HG02759 (cell line): Measurements from ENCODE around the gene FLT3LG.
"Not testable (repeated sequence)": the region's sequence is repeated elsewhere in the genome, so short reads cannot be mapped to it uniquely, and the experiment has no call there.

Experiments
- ATAC-seq: cut with Tn5 transposase; IDR thresholded peaks from one replicate; pipeline ENCODE4 v1.9.1; 2021; ENCODE audit warnings: mild to moderate bottlenecking, moderate library complexity; ENCODE audit not compliant: unreplicated experiment

The FLT3LG gene

DNA sequence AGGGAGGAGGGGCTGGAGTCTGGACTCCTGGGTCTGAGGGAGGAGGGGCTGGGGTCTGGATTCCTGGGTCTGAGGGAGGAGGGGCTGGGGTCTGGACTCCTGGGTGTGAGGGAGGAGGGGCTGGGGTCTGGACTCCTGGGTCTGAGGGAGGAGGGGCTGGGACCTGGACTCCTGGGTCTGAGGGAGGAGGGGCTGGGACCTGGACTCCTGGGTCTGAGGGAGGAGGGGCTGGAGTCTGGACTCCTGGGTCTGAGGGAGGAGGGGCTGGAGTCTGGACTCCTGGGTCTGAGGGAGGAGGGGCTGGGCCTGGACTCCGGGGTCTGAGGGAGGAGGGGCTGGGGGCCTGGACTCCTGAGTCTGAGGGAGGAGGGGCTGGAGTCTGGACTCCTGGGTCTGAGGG, 12.9 kb upstream of the FLT3LG start:
- not testable (repeated sequence) for ATAC-seq

DNA sequence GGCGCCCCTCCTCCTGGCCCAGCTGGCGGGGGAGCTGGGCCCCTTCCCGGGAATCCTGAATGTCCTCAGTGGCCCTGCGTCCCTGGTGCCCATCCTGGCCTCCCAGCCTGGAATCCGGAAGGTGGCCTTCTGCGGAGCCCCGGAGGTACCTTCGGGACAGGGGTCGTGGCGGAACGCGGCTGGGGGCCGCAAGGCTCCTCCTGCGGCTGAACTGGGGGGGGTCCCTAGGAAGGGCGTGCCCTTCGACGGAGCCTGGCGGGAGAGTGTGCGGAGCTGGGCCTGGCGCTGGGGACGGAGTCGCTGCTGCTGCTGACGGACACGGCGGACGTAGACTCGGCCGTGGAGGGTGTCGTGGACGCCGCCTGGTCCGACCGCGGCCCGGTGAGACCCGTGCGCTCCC, 12.4 kb upstream of the FLT3LG start:
- ATAC-seq = no peak

DNA sequence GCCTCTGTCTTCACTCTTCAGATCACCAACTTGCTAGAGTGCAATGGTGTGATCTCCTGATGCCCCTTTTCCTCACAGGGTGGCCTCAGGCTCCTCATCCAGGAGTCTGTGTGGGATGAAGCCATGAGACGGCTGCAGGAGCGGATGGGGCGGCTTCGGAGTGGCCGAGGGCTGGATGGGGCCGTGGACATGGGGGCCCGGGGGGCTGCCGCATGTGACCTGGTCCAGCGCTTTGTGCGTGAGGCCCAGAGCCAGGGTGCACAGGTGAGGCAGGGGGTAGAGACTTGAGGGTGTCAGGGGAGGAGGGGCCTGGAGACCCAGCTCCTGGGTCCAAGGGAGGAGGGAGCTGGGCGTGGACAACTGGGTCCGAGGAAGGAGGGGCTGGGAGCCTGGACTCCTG, 11.5 kb upstream of the FLT3LG start:
- ATAC-seq = no peak

DNA sequence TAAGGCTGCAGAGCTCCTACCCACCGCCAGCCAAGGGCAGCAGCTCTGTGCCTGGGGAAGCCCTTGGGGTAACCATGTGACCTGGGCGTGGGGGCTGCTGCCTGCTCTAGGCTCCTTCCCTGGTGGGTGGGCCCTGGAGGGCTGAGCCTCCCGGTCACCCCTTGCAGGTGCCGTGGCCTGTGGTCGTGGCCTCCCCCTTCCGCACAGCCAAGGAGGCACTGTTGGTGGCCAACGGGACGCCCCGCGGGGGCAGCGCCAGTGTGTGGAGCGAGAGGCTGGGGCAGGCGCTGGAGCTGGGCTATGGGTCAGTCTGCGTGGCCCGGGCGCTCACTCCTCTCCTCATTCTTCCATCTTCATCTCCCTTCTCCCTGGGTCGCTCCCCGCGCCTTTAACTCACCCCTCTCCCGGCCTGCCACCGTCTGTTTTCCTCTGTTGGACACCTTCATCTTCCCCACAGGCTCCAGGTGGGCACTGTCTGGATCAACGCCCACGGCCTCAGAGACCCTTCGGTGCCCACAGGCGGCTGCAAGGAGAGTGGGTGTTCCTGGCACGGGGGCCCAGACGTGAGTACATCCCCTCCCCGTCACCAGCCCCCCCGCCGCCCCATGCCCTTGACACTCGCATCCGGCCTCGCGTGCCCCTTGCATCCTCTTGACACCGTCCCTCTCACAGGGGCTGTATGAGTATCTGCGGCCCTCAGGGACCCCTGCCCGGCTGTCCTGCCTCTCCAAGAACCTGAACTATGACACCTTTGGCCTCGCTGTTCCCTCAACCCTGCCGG, 9.9 kb upstream of the FLT3LG start:
- ATAC-seq = no peak

DNA sequence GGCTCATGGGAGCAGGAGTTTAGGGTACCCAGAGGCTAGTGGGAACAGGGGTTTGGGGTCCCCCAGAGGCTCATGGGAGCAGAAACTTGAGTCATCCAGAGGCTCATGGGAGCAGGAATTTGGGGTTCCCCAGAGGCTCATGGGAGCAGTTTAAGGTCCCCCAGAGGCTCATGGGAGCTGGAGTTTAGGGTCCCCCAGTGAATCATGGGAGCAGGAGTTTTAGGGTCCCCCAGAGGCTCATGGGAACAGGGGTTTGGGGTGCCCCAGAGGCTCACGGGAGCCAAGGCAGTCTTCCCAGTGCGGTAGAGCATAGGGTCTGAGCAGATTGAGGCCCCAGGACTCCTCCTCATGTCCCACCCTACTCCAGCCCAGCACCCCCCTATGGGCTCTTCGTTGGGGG, 8.6 kb upstream of the FLT3LG start:
- ATAC-seq = no peak

DNA sequence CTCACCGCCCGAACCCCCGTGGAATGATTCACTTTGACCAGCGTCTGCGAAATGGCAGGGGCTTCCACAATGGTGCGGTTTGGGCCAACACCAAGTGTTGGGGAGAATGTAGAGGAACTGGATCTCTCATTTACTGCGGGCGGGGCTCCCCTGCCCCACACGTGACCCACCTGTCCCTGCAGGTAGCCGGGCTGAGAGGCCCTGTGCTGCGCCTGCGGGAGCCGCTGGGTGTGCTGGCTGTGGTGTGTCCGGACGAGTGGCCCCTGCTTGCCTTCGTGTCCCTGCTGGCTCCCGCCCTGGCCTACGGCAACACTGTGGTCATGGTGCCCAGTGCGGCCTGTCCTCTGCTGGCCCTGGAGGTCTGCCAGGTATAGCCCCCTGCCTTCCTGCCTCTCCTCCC, 5.8 kb upstream of the FLT3LG start:
- no peak for ATAC-seq

DNA sequence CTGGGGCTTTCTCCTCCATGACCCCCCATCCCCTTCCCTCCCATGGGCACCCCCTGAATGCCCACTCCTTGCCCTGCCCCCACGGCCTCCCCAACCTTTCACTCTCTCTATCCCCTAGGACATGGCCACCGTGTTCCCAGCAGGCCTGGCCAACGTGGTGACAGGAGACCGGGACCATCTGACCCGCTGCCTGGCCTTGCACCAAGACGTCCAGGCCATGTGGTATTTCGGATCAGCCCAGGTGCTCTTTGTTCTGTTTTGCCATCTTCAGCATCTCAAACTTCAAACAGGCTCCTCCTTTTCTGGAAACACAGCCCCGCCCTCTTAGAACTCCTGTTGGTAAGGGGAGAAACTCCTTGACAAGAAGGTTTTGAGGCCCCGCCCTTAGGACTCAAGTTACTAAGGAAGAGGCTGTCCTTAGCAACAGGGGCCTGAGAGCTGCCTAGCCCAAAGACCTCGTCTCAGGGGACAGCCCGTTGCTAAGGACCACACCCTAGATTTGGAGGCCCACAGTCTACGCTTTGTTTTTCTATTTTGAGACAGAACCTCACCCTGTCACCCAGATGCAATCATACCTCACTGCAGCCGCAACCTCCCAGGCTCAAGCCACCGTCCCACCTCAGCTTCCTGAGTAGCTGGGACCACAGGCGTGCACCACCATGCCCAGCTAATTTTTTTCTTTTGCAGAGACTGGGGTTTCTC, 5.1 kb upstream of the FLT3LG start:
- ATAC-seq = peak; percentile 70

DNA sequence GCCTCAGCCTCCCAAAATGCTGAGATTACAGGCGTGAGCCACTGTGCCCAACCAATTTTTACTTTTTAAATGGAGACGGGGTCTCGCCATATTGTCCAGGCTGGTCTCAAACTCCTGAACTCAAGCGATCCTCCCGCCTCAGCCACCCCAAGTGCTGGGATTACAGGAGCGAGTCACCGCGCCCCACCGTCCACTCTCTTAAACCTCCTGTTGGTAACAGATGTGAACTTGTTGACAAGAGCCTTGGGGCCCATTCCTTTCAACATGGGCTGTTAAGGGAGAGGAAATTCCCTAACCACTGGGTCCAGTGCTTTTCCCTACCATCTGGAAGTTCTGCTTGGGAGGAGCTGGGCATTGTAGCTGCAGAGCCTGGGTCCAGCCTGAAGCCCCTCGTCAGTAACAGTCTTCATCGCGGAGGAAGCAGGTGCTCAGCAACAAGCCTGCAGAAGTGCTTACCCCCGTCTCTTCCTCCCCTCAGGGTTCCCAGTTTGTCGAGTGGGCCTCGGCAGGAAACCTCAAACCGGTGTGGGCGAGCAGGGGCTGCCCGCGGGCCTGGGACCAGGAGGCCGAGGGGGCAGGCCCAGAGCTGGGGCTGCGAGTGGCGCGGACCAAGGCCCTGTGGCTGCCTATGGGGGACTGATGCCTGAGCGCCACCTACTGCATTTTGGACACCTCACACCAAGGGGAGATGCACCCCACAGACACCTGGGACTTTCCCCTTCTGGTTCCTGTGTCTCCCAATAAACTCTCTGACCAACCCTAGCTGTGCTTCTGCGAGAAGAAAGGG, 4.0 kb upstream of the FLT3LG start:
- peak; percentile 58 for ATAC-seq

DNA sequence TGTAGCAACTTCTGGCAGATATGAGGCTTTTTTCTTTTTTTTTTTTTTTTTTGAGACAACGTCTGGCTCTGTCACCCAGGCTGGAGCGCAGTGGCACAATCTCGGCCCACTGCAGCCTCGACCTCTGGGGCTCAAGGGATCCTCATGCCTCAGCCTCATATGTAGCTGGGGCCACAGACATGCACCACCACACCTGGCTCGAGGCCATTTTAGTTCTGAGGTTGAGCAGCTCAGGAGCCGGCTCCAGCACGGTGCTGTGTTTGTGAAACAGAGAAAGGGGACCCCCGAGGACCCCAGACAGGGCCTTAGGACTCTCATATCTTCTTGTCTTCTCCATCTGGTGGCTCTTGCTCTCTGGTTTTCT, 3.4 kb upstream of the FLT3LG start:
- no peak for ATAC-seq

DNA sequence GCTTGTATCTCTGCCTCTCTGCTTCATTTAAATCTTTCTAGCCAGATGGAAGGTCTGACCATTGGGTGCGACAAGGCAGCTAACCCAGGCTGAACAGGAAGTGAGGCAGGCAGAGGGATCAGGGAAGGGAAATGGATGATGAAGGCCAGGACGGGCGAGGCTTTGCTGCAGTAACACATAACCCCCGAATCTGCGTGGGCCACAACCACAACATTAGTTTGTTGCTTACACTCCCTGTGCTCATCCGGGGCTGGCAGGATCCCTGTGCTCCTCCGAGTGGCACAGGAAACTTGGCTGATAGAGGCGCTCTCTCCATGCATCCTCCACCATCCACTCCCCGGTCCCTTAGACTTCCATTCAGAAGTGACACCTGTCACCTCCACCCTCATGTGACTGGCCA, 1.1 kb upstream of the FLT3LG start:
- no peak for ATAC-seq

DNA sequence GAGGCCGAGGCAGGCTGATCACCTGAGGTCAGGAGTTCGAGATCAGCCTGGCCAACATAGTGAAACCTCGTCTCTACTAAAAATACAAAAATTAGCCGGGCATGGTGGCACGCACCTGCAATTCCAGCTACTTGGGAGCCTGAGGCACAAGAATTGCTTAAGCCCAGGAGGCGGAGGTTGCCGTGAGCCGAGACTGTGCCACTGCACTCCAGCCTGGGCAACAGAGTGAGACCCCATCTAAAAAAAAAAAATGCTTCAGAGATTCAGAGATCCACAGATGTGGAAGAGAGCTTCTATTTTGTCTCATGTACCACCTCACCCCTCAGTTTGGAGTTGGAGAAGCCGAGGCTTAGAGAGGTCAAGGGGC, 531 bp upstream of the FLT3LG start:
- not testable (repeated sequence) for ATAC-seq

DNA sequence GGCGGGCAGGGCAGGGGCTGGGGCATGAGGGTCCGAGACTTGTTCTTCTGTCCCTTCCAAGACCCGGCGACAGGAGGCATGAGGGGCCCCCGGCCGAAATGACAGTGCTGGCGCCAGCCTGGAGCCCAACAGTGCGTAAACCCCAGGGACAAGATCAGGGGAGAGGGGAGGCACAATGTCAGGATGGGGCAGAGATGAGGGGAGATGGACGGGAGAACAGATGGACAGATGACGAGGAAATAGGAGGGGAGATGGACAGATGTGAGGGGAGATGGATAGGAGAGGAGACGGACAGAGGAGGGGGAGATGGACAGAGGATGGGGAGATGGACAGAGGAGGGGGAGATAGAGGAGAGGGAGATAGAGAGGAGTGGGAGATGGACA, 518 bp downstream of the FLT3LG start:
- ATAC-seq = no peak

DNA sequence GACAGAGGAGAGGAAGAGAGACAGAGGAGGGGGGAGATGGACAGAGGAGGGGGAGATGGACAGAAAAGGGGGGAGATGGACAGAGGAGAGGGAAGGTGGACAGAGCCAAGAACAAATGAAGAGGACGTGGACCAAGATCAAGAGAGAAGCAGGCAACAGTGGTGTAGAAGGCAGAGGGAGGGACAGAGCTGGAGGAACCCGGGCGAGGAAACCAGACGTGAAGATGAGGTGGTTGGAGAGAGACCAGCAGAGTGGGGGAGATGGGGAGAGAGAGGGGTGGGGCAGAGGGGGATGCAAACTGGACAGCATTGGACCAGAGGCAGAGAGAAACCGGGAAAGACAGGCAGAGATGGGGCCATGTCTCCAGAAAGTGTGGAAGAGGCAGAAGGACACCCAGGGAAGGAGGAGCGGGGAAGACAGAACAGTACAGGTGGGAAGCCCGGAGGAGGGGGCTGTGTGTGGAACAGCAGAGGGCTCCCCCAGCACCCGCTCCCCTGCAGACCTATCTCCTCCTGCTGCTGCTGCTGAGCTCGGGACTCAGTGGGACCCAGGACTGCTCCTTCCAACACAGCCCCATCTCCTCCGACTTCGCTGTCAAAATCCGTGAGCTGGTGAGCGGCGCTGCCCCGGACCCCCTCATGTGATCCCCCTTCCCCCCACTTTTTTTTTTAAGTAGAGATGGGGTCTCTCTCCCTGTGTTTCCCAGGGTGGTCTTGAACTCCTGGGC, 1.3 kb downstream of the FLT3LG start:
- ATAC-seq = no peak

DNA sequence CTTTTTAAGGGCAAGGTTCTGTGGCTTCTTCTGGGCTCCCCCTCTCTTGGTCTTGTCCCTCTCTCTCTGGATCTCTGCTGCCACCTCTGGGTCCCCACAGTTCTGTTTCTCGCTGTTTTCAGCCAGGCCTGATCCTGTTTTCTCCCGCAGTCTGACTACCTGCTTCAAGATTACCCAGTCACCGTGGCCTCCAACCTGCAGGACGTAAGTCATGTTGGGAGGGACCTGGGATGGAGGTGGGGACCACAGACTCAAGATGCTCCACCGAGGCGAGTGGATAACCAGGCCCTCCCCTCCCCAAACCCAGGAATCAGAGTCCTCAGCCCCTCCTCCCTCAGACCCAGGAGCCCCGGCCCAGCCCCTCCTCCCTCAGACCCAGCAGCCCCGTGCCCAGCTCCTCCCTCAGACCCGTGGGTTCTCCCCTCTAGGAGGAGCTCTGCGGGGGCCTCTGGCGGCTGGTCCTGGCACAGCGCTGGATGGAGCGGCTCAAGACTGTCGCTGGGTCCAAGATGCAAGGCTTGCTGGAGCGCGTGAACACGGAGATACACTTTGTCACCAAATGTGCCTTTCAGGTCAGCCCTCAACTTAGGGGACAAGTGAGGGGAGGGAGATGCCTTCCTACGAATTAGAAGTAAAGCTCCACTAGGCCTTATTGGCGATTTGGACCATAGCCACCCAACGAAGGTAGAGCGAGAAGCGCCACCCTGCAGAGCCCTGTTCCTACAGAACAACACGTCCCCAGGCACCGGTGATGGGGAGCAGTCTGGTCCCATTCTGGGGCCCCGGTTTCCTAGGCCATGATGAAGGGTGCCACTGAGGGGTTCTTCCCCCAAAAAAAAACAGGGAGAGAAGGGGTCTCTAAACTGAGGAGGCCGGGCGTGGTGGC, 2.2 kb downstream of the FLT3LG start:
- no peak for ATAC-seq

DNA sequence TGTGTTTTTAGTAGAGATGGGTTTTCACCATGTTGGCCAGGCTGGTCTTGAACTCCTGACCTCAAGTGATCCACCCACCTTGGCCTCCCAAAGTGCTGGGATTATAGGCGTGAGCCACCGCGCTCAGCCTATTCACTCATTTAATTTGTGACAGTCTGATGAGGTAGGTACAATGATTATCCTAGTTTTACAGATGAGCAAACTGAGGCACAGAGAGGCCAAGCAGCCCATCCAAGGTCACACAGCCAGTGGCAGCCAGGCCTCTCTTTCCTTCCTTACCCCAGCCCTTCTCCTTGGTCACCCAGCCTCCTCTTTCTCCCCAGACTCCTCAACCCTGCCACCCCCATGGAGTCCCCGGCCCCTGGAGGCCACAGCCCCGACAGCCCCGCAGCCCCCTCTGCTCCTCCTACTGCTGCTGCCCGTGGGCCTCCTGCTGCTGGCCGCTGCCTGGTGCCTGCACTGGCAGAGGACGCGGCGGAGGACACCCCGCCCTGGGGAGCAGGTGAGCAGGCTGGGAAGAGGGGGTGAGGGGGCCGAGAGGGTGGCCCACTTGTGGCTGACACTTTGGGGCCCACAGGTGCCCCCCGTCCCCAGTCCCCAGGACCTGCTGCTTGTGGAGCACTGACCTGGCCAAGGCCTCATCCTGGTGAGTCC, 6.1 kb downstream of the FLT3LG start:
- no peak for ATAC-seq

DNA sequence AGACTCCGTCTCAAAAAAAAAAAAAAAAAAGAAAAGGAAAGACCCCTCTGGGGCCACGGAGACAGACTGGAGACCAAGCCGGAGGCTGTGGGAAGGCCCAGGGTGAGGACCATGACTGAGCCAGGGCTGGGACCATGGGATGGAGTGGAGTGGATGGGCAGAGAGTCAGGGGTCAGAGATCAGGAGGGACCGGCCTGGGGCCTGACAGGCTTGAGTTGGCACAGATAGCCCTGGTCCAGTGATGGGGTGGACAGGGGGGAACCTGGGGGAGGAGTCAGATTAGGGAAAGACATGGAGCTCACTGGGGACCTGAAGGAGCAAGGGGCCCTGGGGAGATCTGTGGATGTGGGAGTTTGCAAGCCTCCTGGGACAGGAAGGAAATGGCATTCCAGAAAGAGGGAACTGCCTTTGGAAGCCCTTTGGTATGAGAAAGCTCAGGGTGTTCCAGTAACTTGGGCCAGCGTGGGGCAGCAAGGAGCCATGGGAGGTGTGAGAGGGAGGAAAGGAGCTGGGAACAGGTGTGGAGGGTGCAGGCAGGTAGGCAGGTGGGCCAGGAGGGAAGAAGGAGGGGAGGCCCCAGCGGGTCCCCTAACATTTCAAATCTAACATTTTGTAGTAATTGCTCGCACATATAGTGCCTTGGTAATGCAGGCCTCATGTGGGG, 7.1 kb downstream of the FLT3LG start:
- no peak for ATAC-seq

DNA sequence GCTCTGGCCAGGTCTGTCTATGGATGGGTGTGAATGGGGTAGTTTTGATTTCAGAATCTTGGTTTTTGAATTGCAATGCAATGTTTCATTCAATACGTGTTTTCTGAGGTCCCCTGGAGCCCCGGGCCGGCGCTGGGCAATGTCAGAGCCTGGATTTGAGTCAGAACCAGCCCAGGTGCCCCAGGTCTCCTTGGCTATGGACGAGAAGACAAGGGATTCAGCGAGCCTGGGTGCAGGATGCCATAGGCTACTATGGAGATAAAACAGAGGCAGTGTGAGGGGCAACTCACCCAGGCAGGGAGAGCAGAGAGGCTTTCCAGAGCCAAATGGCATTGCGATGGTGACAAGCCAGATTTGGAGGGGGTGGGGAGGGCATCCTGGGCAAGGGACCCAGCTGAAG, 12.2 kb downstream of the FLT3LG start:
- no peak for ATAC-seq

DNA sequence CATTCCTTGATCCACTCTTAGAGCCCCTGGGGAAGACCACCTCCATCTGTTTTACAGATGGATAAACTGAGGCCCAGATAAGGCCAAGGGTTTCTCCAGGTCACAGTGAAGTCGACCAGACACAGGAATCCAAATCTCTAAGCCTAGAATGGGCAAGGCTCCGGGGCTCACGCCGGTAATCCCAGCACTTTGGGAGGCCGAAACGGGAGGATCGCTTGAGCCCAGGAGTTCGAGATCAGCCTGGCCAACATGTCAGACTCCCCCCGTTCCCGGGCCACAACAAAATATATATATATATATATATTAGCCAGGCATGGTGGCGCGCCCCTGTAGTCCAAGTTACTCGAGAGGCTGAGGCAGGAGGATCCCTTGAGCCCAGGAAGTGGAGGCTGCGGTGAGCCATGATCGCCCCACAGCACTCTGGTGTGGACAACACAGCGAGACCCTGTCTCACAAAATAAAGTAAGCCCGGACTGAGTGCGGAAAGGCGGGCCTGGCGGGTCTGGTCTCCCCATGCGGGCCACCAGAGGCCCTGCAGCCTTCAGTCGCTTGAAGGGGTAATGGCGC, 12.8 kb downstream of the FLT3LG start:
- no peak for ATAC-seq
